ENCODE measurements around the gene PLD1. TPM values are rescaled to one million over a fixed set of nuclear protein-coding genes. Genes with fewer than 3 reads are reported as not detected.

The PLD1 gene
- total RNA-seq, 1 donor from 2014 or later = 43.7 TPM

- DNase-seq (ENCODE audit: low spot score) = no peak
Observed at GRCh38 chr3:171745577-171746319, 64.5 kb downstream of the PLD1 start.

DNA sequence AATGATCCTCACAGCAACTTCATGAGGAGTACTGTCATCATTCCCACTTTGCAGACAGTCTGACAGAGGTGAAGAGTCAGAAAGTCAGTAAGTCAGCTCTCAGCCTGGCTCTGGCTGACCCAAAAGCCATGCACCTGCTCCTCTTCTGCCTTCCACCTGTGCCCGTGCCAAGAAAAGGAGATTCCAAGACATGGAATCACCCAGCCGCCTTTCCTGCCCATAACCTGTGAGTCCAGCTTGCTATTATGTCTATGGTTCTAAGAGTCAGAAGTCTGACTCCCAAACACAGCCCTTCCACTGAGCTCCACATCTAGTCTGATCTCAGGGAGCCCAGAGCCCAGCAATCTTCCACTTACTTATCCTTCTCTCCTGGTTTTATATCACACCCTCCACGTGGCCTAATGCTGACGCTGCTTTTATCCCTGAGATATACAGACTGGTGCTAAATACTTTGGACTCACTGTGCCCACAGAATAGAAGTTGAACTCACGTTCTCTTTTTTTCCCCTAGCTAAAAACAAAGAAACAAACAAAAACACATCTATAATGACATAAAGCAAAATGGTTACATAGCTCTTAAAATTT, 66.0 kb downstream of the PLD1 start:
- no peak for DNase-seq (ENCODE audit: low spot score)

DNA sequence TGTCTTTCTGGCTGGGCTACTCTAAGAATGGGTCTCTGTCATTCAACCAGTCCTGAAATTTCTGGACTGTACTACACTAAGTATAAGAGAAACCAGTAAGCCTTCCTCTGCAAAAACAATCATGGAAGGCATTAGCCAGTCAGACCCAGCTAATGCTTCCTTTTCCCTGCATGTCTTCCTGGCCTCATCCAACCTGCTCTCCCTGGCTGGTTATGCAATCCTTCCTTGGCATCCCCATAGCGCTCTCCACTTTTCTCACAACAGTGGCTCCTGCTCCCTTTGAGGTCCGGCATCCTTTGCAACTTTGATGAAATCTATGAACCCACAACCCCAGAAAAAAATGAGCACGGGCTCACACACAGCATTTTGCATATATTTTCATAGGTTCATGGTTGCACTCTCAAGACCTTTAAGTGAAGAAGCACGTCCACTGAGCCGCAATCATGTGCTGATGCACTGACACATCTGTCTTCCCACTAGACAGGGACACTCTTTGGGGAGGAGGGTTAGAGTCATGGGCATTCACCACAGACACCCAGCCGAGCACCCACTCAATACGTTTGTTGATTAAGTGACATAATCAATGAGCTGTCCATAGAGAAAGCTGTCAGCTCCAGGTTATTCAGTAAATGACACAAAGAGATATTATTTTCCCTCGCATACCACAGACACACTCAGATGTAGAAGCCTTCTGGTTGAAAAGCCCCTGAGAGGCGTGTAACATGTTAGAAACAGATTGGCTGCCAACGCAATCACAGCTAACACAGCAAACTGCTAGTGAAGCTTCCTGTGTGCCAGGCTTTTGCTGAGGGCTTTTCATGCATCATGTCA, 66.7 kb downstream of the PLD1 start:
- DNase-seq (ENCODE audit: low spot score) = no peak

- no peak for DNase-seq (ENCODE audit: low spot score)
Observed at GRCh38 chr3:171741377-171741776, 68.9 kb downstream of the PLD1 start.

DNA sequence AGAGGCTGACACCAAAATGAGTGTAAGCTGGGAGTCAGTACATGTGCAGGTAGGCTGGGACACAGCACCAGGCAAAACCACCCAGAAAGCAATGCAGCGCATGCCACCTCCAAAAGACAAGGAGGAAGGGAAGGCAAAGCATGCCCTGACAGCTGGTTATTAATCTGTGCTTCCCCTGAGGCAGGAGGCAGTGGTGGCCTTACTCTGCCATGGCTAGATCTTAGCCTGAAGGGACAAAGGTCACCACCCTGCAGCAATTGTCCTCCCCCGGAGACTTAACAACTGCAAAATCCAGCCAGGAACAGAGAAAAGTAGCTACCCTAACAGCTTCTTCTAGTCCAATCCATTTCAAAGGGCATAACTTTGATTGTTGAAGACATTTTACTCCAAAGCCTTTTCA, 73.7 kb downstream of the PLD1 start:
- no peak for DNase-seq (ENCODE audit: low spot score)

- no peak for DNase-seq (ENCODE audit: low spot score)
Observed at GRCh38 chr3:171733561-171733960, 76.7 kb downstream of the PLD1 start.

GRCh38 chr3:171732756-171733155, 77.5 kb downstream of the PLD1 start:
- no peak for DNase-seq (ENCODE audit: low spot score)

DNA sequence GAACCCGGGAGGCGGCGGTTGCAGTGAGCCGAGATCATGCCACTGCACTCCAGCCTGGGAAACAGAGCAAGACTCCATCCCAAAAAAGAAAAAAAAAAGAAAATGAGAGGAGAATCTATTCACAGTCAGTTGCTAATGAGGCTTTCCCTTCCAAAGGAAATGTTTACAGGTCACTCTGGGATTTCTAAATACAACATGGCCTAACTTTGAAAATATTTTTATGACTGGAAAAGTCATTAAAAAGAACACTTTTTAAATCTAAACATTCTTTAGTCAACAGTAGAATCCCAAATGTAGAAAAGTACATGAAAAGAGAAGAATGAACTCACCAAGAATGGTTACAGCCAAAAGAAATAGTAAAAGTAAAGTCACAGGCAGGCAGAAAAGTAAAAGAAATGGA, 78.6 kb downstream of the PLD1 start:
- no peak for DNase-seq (ENCODE audit: low spot score)

DNA sequence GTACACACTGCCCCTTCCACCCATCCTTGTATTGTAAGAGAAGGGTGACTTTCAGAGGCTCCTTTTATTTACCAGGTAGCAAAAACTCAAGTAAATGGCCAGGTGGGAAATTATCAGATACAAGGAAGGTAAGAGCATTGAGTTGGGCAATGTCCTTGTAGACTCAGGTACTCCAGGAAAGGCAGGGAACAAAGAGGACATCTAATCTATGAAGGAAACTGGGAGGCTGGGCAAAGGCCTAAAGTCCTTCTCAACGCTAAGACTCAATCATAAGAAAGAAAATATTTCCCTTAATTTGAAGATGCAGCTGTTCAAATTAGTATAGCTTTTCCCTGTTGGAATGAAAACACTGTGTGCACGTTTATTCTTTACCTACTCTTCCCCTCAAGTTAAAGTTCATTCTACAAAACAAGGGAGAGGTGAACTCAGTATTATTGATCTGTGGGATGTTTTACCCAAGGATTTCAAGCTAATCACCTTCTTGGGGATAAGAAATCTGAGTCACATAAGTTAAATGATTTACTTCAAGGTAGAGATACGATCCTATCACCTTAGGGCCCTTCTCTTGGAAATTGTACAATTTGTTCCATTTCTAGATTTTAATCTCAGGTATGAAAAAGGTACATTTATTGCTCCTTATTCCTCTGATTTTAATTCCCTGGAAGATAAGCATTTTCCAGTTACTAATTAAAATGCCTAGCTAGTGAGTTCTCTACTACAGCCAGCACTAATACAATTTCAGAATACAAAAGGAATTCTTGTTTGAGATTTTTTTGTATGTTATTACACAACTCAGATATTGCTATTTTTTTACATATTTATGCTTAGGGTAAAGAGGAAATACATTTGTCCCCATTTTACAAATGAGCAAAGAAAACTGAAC, 80.6 kb downstream of the PLD1 start:
- DNase-seq (ENCODE audit: low spot score) = no peak

GRCh38 chr3:171727288-171727687, 83.0 kb downstream of the PLD1 start:
- no peak for DNase-seq (ENCODE audit: low spot score)

DNA sequence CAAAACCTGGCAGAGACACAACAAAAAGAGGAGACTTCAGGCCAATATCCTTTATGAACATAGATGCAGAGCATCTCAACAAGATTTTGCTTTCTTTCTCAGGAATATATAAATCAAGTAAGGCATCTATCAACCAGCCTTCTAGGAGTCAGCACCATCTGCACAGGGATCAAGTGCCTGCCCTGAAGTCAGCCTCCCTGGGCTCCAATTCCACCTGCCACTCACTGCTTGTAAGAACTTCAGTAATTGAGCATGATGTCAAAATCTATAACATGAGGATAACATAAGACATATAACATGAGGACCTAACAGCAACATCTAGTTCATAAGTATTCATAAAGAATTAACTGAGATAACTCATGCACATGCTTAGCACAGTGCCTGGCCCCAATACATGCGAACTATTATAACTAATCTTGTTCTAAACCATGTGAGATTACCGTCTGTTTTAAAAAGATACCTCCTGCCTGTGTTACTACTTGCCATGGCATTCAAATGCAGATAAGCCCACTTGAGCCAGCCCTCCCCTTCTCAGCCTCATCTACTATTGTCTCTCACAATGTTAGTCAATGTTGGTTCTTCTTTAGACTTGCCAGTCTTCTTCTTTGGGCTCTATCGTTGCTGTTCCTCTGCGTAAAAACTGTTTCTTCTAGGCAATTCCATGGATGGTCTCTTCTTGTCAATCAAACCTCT, 91.6 kb downstream of the PLD1 start:
- DNase-seq (ENCODE audit: low spot score) = no peak

DNA sequence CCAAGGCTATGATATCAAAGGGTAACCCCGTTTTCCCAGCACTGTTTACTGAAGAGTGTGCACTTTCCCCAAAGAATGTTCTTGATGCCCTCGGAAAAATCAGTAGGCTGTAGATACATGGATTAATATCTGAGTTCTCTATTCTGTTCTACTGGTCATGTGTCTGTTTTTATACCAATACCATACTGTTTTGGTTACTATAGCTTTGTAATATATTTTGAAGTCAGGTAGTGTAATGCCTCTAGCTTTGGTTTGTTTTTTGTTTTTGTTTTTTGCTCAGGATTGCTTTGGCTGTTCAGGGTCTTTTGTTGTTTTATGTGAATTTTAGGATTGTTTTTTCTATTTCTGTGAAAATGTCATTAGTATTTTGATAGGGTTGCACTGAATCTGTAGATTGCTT, 95.1 kb downstream of the PLD1 start:
- DNase-seq (ENCODE audit: low spot score) = no peak

- DNase-seq (ENCODE audit: low spot score) = no peak
Observed at GRCh38 chr3:171712171-171712938, 97.9 kb downstream of the PLD1 start.

GRCh38 chr3:171711461-171712170, 98.7 kb downstream of the PLD1 start:
- no peak for DNase-seq (ENCODE audit: low spot score)

DNA sequence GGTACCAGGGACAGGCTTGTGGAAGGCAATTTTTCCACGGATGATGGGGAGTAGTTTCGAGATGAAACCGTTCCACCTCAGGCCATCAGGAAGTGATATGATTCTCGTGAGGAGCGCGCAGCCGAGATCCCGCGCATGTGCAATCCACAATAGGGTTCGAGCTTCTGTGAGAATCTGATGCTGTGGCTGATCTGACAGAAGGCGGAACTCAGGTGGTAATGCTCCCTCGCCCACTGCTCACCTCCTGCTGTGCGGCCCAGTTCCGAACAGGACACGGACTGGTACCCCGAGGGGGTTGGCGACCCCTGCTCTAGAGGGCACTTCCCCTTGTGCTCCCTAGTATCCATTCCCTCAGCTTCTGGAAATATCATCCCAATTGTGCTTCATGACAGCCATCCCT, 99.9 kb downstream of the PLD1 start:
- no peak for DNase-seq (ENCODE audit: low spot score)

- DNase-seq (ENCODE audit: low spot score) = no peak
Observed at GRCh38 chr3:171704814-171705213, 105.5 kb downstream of the PLD1 start.

DNA sequence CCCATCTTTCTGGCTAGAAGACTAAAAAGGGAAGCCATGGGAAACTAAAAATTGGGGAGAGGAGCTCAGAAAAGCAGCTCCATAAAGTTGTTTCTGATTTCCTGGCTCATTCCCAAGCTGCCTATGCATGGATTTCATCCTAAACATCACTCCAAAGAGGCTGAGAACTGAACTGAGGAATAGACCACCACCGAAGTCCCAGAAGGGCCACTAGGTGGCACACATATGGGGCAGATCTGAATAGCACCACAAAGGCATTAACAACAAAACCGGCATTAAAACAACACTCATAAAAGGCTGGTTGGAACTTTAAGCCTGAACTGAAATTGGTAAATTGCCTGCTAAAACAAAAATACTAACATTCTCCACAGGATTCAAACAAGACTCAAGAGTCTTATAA, 106.3 kb downstream of the PLD1 start:
- DNase-seq (ENCODE audit: low spot score) = no peak

- no peak for DNase-seq (ENCODE audit: low spot score)
Observed at GRCh38 chr3:171703144-171703543, 107.1 kb downstream of the PLD1 start.

- DNase-seq (ENCODE audit: low spot score) = no peak
Observed at GRCh38 chr3:171700653-171701052, 109.6 kb downstream of the PLD1 start.

DNA sequence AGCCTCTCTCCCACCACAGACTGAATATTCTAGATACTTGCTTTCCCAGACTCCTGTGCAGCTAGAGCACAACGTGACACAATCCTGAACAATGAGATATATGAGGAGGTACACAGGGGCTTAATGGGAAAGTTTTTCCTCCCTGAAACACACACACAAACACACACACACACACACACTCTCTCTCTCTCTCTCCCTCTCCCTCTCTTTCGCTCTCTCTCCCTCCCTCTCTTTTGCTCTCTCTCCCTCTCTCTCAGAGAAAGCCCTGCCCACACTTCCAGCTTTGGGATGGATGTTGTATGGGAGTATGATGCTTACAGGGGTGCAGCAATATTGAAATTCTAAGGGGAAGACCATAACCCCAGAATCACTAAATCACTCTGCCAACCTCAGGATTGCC, 110.1 kb downstream of the PLD1 start:
- no peak for DNase-seq (ENCODE audit: low spot score)
